NCI-H524 treated with DMSO at 0.1 percent for 48 hours (cell line): ENCODE results near the gene SUPT3H.
"Not testable (repeated sequence)": the region's sequence is repeated elsewhere in the genome, so short reads cannot be mapped to it uniquely, and the experiment has no call there.

Experiments used
- DNase-seq: peaks from one replicate; lab custom pipeline; 2025; lab: John Stamatoyannopoulos, UW

The SUPT3H gene

GRCh38 chr6:44892579-44892978 lies 485.2 kb downstream of the SUPT3H start:
- no peak for DNase-seq

GRCh38 chr6:44879071-44879470 lies 498.7 kb downstream of the SUPT3H start:
- not testable (repeated sequence) for DNase-seq

- not testable (repeated sequence) for DNase-seq
Measured at GRCh38 chr6:44876638-44877037, 501.1 kb downstream of the SUPT3H start.

GRCh38 chr6:44869321-44869897 lies 508.3 kb downstream of the SUPT3H start:
- no peak for DNase-seq

DNA sequence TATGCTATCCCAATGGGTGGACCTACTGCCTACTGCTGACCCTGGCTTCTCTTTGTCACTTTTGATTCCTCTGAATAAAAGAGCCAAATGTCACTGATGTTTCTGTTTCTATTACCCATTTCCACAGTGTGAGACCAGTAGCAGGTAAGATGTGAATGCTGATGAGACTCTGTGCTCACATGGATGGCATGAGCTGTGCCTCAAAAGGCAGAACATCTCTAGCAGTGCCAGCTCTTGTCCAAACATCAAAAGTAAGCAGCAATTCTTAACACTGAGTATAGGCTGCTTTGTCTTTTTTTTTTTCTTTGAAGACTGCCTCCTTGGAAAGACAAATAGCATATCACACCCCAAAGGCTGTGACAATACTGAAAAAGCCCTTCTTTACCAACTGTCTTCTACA lies 508.8 kb downstream of the SUPT3H start:
- no peak for DNase-seq

- no peak for DNase-seq
Measured at GRCh38 chr6:44868335-44868668, 509.4 kb downstream of the SUPT3H start.

DNA sequence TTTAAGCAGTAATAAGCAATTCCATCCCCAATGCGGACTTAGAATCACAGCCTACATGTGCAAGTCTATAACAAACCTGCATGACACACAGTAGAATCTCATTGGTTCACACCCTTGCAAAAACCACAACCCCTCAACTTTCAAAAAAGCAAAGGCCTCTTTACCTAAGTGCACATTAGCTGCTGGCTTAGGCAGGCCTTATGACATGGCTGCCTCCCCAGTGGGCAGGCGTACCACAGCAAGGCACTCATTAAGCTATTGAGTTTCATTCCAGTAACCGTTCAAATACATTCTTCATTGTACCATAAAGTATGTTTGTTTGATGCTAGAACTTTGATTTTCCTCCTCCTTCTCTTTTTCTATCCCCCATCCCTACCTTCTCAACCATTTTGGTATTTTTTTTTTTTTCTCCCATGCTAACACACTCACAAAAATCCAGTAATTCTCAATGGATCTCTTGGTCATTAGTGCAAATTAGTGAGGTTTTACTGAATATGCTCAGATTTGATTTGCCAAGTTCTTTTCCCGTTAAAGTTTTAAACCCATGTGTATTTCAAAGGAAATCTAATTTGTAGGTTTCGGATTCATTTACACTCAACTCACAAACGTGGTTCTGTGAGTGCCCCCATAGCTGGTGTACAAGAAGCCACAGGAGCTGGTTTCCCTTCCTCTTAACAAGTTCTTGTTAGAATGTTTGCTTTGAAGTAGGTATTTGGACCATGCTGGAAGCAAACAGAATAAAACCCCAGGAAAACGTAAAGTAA lies 510.0 kb downstream of the SUPT3H start:
- DNase-seq: no peak

GRCh38 chr6:44865184-44865583 lies 512.5 kb downstream of the SUPT3H start:
- DNase-seq: not testable (repeated sequence)

- DNase-seq: no peak
Measured at GRCh38 chr6:44859901-44860410, 517.8 kb downstream of the SUPT3H start.

DNA sequence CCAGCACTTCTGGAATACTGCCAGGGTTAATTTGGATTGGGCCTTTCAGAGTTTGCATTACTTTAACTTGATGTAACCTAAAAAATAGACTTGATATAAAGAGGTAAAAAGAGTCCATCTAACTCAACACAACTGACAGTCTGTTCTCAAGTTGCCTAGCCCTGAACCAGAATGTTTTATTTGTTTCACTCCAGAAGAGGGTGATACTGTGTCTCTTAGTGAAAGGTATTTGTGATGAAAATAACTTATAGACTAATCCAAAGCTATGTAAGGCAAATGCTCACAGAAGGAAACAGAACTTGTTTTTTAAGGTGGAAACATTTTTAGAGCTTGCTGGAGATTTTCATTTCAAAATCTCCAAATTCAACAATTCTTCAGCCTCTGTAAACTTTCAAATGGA lies 518.7 kb downstream of the SUPT3H start:
- DNase-seq: no peak

- no peak for DNase-seq
Measured at GRCh38 chr6:44856479-44856878, 521.3 kb downstream of the SUPT3H start.

- no peak for DNase-seq
Measured at GRCh38 chr6:44855562-44856411, 521.9 kb downstream of the SUPT3H start.

GRCh38 chr6:44854712-44855443 lies 522.9 kb downstream of the SUPT3H start:
- DNase-seq: no peak

- no peak for DNase-seq
Measured at GRCh38 chr6:44851176-44851575, 526.6 kb downstream of the SUPT3H start.

DNA sequence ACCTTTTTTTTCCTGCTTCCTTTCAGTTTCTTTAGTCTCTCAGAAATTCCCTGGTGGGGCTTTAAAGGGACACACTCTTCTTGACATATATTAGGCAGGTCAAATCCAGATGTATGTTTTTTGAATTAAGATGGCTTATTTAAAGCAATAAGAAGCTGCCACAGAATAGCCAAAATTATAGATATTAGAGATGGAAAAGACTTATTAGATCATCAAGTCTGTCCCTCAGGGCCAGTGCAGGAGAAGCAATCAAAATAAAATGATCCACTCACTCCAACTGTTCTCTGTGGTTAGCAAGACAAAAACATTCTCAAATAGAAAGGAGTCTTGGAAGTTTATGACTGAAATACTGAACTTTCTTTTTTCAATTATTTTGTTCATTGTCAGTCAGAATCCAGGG lies 527.4 kb downstream of the SUPT3H start:
- no peak for DNase-seq

DNA sequence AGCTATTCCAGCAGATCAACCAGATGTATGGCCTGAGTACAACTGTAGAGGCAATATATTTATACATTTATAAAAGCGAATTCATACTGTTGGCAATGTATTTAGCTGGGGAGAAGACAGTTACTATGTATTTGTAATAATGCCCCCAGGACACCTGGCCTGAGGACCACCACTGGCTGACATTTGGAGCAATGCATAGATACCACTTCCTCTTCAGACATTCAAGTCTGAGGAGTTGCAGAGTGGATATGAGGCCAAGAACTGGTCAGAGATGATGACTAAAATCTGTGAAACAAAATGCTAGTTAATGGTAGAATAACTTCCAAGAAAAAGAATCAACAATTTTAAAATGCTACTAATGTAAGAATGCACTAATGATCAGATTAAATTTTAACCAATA lies 527.9 kb downstream of the SUPT3H start:
- no peak for DNase-seq

- no peak for DNase-seq
Measured at GRCh38 chr6:44843734-44844133, 534.0 kb downstream of the SUPT3H start.

DNA sequence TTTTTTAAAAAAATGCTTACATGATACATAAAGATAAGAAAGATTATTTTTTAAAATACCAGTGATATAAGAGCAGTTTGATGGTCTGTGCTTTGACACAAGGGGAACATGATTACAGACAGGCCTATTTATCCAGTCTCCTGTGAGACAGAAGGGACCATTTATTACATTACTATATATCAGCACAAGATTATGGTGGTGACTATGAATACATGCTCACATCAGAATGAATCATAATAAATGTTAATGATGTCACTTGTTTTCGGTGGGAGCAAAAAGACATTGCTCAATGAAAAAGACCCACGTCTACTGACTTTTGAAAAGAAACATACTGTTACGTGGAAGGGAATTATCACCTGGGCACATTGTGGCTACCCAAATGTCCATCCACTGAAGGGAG lies 535.1 kb downstream of the SUPT3H start:
- no peak for DNase-seq

DNA sequence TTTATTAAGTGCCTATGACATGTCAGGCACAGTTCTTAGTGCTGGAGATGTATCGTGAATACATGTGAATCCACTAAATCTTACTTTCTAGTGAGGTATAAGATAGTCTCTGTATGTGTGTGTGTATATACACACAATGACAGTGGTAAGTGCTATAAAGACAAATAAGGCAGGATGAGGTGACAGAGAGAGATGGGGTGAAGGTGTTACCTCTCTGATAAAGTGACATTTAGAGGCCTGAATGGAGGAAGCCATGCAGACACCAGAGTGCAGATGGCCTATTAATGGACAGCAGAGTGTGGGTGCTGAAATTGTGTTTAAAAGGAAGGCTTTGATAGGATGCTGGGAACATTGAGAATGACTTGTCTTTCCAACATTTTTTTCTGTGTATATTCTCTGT lies 535.9 kb downstream of the SUPT3H start:
- DNase-seq: no peak

DNA sequence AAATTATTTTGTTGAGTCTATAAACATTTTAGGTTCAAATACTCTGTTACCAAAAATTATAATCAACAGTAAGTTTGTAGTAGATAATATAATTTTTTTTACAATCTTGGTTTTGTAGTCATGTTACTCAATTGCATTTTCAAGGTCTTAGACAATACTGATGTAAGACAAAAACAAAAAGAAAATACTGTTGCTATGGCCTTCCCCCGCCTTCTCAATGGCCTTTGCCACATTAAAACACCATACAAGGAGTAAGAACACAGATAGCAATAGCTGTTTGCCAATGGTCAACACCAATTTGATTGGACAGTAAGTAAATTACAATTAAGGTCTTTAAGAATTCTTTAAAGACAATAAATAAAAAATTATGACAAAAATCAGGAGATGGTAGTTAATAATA lies 540.0 kb downstream of the SUPT3H start:
- DNase-seq: no peak

- no peak for DNase-seq
Measured at GRCh38 chr6:44837255-44837654, 540.5 kb downstream of the SUPT3H start.

GRCh38 chr6:44833248-44833647 lies 544.5 kb downstream of the SUPT3H start:
- no peak for DNase-seq
